Left lung (tissue), 10 donors: Measurements from ENCODE around the gene B4GALNT4. TPM values are rescaled to one million over a fixed set of nuclear protein-coding genes. Genes with fewer than 3 reads are reported as not detected.

Experiments
- ATAC-seq: fragments of 200-7000 bp; cut with Tn5 transposase; one replicate; pipeline ENCODE4 v1.9.1; 2020; ENCODE audit warnings: moderate library complexity
- DNase-seq, 4 donors: peaks; one replicate each; pipeline ENCODE4 v3.0.0-alpha.2; 2013 to 2020
- H3K27ac ChIP-seq, 2 donors: fragments of 200-600 bp; sonication (generic) in 1 of 2; one replicate each; pipeline versions ENCODE4 v1.5.0 to v1.8.0; 2020 to 2021
- H3K27me3 ChIP-seq, 2 donors: fragments of 200-600 bp; sonication (generic) in 1 of 2; one replicate each; pipeline versions ENCODE4 v1.5.0 to v1.8.0; 2020 to 2021
- H3K36me3 ChIP-seq, 2 donors: fragments of 200-600 bp; sonication (generic) in 1 of 2; one replicate each; pipeline versions ENCODE4 v1.5.0 to v1.8.0; 2020 to 2021
- H3K4me1 ChIP-seq, 2 donors: fragments of 200-600 bp; one replicate each; pipeline ENCODE4 v1.8.0; 2021
- H3K4me3 ChIP-seq, 2 donors: fragments of 200-600 bp; sonication (generic) in 1 of 2; one replicate each; pipeline versions ENCODE4 v1.5.0 to v1.8.0; 2020 to 2021; ENCODE audit warnings: mild to moderate bottlenecking in 1 of 2
- H3K9me3 ChIP-seq, 2 donors: fragments of 200-600 bp; sonication (generic) in 1 of 2; one replicate each; pipeline versions ENCODE4 v1.5.0 to v1.8.0; 2020 to 2021
- intact Hi-C, 2 donors: fragments of 100-400 bp; cut with DNase I; formaldehyde crosslinking; loops; one replicate each; pipeline versions ENCODE4 v1.11.2 to v1.14.2; 2022
- polyA plus RNA-seq, 6 donors: library from polyadenylated mRNA; unstranded; fragments of 120-200 nt; gene quantifications; one replicate each; pipeline ENCODE4 v1.2.1, GENCODE V29; 2013; ENCODE audit not compliant: insufficient read length in 6 of 6
- total RNA-seq, 2 donors: library from RNA; stranded (reverse); fragmentation: NEBNext Ultra II Directional; extraction: Animal tissue kit (Norgen Biotek cat#: 25700); gene quantifications; one replicate each; pipeline ENCODE4 v1.2.1, GENCODE V29; 2021
- TF ChIP-seq, protein P1 (sequence below), 2 donors: fragments of 200-600 bp; sonication (generic) in 1 of 2; IDR thresholded peaks; one replicate each; pipeline versions ENCODE4 v1.5.0 to v1.8.0; 2021; ENCODE audit warnings: antibody characterized with exemption in 2 of 2
- donor health status: DM: no; HTN: yes; CAD: no.
- donor health status: DM: no; HTN: no; CAD: no.

B4GALNT4 gene
- total and polyA plus RNA-seq, 8 donors, result 1.4 to 78.7 (median 52.4) TPM

GRCh38 chr11:416051-416756 lies 46.9 kb downstream of the B4GALNT4 start:
- Histone ChIP-seq H3K4me1 (peaks cover 12 to 41% of the 10 kb centered on the region in 2 donors), H3K36me3 (no peaks in the 10 kb centered on the region), H3K27me3 (peaks cover 0 to 34% of the 10 kb centered on the region in 2 donors), H3K9me3 (no peaks in the 10 kb centered on the region), H3K4me3 (peak overlapping the region; percentile 56 to 66), H3K27ac (peak overlapping the region; percentile 83)
- DNase-seq (peak in 1 of 4 donors; percentile 78), ATAC-seq (peak; percentile 0)
- TF ChIP-seq, protein P1, sequence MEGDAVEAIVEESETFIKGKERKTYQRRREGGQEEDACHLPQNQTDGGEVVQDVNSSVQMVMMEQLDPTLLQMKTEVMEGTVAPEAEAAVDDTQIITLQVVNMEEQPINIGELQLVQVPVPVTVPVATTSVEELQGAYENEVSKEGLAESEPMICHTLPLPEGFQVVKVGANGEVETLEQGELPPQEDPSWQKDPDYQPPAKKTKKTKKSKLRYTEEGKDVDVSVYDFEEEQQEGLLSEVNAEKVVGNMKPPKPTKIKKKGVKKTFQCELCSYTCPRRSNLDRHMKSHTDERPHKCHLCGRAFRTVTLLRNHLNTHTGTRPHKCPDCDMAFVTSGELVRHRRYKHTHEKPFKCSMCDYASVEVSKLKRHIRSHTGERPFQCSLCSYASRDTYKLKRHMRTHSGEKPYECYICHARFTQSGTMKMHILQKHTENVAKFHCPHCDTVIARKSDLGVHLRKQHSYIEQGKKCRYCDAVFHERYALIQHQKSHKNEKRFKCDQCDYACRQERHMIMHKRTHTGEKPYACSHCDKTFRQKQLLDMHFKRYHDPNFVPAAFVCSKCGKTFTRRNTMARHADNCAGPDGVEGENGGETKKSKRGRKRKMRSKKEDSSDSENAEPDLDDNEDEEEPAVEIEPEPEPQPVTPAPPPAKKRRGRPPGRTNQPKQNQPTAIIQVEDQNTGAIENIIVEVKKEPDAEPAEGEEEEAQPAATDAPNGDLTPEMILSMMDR (IDR thresholded peaks at IDR 0.05), result no peak
- intact Hi-C loops, result no loop called here

- Histone ChIP-seq H3K36me3 (no peaks in the 10 kb centered on the region), H3K9me3 (no peaks in the 10 kb centered on the region), H3K4me3 (peak overlapping the region; percentile 56 to 66), H3K27me3 (peaks cover 0 to 34% of the 10 kb centered on the region in 2 donors), H3K4me1 (peaks cover 12 to 41% of the 10 kb centered on the region in 2 donors), H3K27ac (peak overlapping the region; percentile 83)
- TF ChIP-seq, protein P1 (IDR thresholded peaks at IDR 0.05), result no peak
- intact Hi-C loops, result no loop called here
- ATAC-seq (peak; percentile 81), DNase-seq (peak in 2 of 4 donors; percentile 64 to 92)
Observed at GRCh38 chr11:416757-417621, 47.7 kb downstream of the B4GALNT4 start.

DNA sequence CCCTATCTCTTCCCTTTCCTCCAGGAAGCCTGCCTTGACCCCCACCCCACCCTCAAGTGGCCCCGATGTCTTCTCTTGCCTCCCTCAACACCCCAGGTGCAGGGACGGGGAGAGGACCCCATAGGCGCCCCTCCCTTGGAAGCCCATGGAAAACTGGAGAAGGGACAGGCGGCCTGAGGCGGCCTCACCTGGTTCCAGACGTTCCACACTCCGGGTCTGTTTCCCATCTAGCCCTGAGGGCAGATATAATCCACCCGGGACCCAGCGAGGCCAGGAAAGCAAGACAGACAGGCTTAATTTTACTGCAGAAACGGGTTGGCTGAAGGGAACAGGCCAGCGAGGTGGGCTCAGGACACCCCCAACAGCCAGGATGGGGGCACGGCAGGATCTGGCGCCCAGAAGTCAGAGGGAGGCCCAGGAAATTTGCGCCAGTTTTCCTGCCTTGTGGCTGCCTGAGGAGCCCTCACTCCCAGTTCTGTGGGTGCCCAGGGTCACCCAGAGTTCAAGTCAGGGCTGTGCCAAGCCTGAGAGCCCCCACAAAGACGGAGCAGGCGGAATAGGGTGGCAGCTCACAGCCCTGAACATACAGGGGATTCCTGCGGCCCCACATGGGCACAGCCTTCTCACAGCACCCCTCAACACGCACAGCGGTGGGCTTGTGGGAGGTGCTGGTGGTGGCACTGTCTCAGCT lies 48.5 kb downstream of the B4GALNT4 start:
- no peaks in the 10 kb centered on the region for H3K36me3 ChIP-seq
- ATAC-seq, result no peak
- peaks cover 10 to 38% of the 10 kb centered on the region in 2 donors for H3K4me1 ChIP-seq
- TF ChIP-seq, protein P1 (IDR thresholded peaks at IDR 0.05), result no peak
- H3K27ac ChIP-seq, result peak overlapping the region; percentile 83
- peaks cover 0 to 34% of the 10 kb centered on the region in 2 donors for H3K27me3 ChIP-seq
- intact Hi-C loops, result no loop called here
- DNase-seq, result peak in 1 of 4 donors; percentile 45
- peak overlapping the region; percentile 56 to 66 for H3K4me3 ChIP-seq
- no peaks in the 10 kb centered on the region for H3K9me3 ChIP-seq

GRCh38 chr11:418343-419247 lies 49.3 kb downstream of the B4GALNT4 start:
- TF ChIP-seq, protein P1 (IDR thresholded peaks at IDR 0.05), result no peak
- intact Hi-C loops, result no loop called here
- peak in 1 of 4 donors; percentile 64 for DNase-seq

More at GRCh38 chr11:418343-419247, 49.3 kb downstream of the B4GALNT4 start:
- H3K4me3 ChIP-seq, result no peak overlapping the region
- ATAC-seq, result no peak
- H3K4me1 ChIP-seq, result peaks cover 5 to 32% of the 10 kb centered on the region in 2 donors
- peaks cover 0 to 34% of the 10 kb centered on the region in 2 donors for H3K27me3 ChIP-seq
- no peaks in the 10 kb centered on the region for H3K36me3 ChIP-seq
- H3K27ac ChIP-seq, result no peak overlapping the region
- no peaks in the 10 kb centered on the region for H3K9me3 ChIP-seq
